Heart left ventricle (tissue), 16 donors: ENCODE measurements around the gene HTT. TPM values are rescaled to one million over a fixed set of nuclear protein-coding genes. Genes with fewer than 3 reads are reported as not detected.

Source experiments
- ATAC-seq, 4 donors: fragments of 200-7000 bp; cut with Tn5 transposase; one replicate each; pipeline ENCODE4 v1.9.1; 2020 to 2022; ENCODE audit warnings: moderate library complexity in 4 of 4, mild to moderate bottlenecking in 3 of 4, moderate number of reproducible peaks in 1 of 4
- DNase-seq, 5 donors: peaks; one replicate each; pipeline ENCODE4 v3.0.0-alpha.2; 2020
- H3K27ac ChIP-seq, 12 donors: fragments of 200-600 bp; sonication (generic) in 4 of 12; one replicate each; pipeline versions ENCODE4 v1.5.0 to v1.8.0; 2016 to 2022; ENCODE audit warnings: mild to moderate bottlenecking in 2 of 12
- H3K27me3 ChIP-seq, 9 donors: fragments of 200-600 bp; sonication (generic) in 2 of 9; one replicate each; pipeline versions ENCODE4 v1.5.1 to v1.8.0; 2016 to 2022; ENCODE audit warnings: mild to moderate bottlenecking in 3 of 9
- H3K36me3 ChIP-seq, 9 donors: fragments of 200-600 bp; sonication (generic) in 2 of 9; one replicate each; pipeline versions ENCODE4 v1.5.0 to v1.8.0; 2018 to 2022; ENCODE audit warnings: mild to moderate bottlenecking in 2 of 9
- H3K4me1 ChIP-seq, 12 donors: fragments of 200-600 bp; sonication (generic) in 4 of 12; one replicate each; pipeline versions ENCODE4 v1.5.0 to v1.8.0; 2016 to 2022; ENCODE audit warnings: mild to moderate bottlenecking in 3 of 12
- H3K4me3 ChIP-seq, 12 donors: fragments of 200-600 bp; sonication (generic) in 4 of 12; one replicate each; pipeline versions ENCODE4 v1.5.0 to v1.8.0; 2017 to 2022; ENCODE audit warnings: mild to moderate bottlenecking in 9 of 12, moderate library complexity in 4 of 12
- H3K9me3 ChIP-seq, 12 donors: fragments of 200-600 bp; sonication (generic) in 4 of 12; one replicate each; pipeline versions ENCODE4 v1.5.0 to v1.8.0; 2016 to 2022; ENCODE audit warnings: mild to moderate bottlenecking in 1 of 12
- CTCF ChIP-seq, 12 donors: fragments of 200-600 bp; sonication (generic) in 4 of 12; IDR thresholded peaks; one replicate each; pipeline versions ENCODE4 v1.5.0 to v1.8.0; 2018 to 2022; ENCODE audit warnings: antibody characterized with exemption in 12 of 12, mild to moderate bottlenecking in 5 of 12
- POLR2A ChIP-seq, 2 donors: fragments of 450-650 bp; IDR thresholded peaks; one replicate each; pipeline ENCODE4 v1.6.1; 2017; ENCODE audit warnings: antibody characterized with exemption in 2 of 2, mild to moderate bottlenecking in 2 of 2, moderate library complexity in 2 of 2
- WGBS, 4 donors: extraction: QIAGEN DNeasy Blood & Tissue Kit in 2 of 4; methylation state at CpG; one replicate each; pipeline versions ENCODE4 v1.1.5 to v1.1.7; 2013 to 2018; 5-methylcytosine and 5-hydroxymethylcytosine counted together
- intact Hi-C, 10 donors: fragments of 100-400 bp; cut with DNase I; formaldehyde crosslinking; loops; one replicate each; pipeline versions ENCODE4 v1.11.1 to v1.14.2; 2022
- polyA plus RNA-seq, 2 donors: library from polyadenylated mRNA; stranded (reverse); fragments of 200-250 nt; gene quantifications; one replicate each; pipeline ENCODE4 v1.2.3, GENCODE V29; 2013
- total RNA-seq, 9 donors: library from RNA; depleted of rRNA in 2 of 9; stranded (reverse); fragments of >200 nt in 2 of 9; fragmentation: NEBNext Ultra II Directional in 3 of 9; extraction: Animal tissue kit (Norgen Biotek cat#: 25700) in 3 of 9; gene quantifications; one replicate each; pipeline versions ENCODE4 v1.1.0 to v1.2.4, GENCODE V29; 2016 to 2023
- donor health status: ischemic (EF 13 %, LVEDD 7.1; RV severe dilation, severe dysfunction).
- donor health status: healthy with polysubstance abuse.
- donor health status: DM: no; HTN: yes; CAD: no.
- donor health status: DM: no; HTN: no; CAD: no.
- donor health status: ischemic (EF 25% LVEDD 6.9; RV normal size, moderate dysfunction).
- donor health status: ischemic (EF 25% LVEDD 5.7; RV mildly dilated, moderate dysfunction).
- donor health status: healthy.
- donor health status: DM: yes; HTN: yes; CAD: no.
- donor health status: ischemic (EF 35%, LVEDD 5.7; RV mildly dilated, moderate dysfunction).
- donor health status: nonischemic (EF 11% LVEDD 7.7; RV severe dilation, severe dysfunction).
- donor health status: DM: yes; HTN: yes; CAD: no.
- donor health status: PGD.
- donor health status: ischemic (EF 29% LVEDD 5.4; RV normal size, mild dysfunction).
- donor health status: nonischemic (EF 23%, LVEDD 6.1; RV moderate dilation, normal function).

HTT gene
- total and polyA plus RNA-seq, 11 donors, result 13.9 to 122 (median 25.1) TPM

GRCh38 chr4:3238721-3239120 is 164.2 kb downstream of the HTT start:
- DNase-seq, result peak in 1 of 5 donors; percentile 28
- Histone ChIP-seq H3K36me3 (peaks cover 0 to 84% (median 68%) of the 10 kb centered on the region in 9 donors), H3K4me3 (no peak overlapping the region), H3K9me3 (no peaks in the 10 kb centered on the region), H3K27ac (no peak overlapping the region), H3K4me1 (peaks cover 0 to 4% (median 0%) of the 10 kb centered on the region in 12 donors), H3K27me3 (no peaks in the 10 kb centered on the region)
- no peak for ATAC-seq
- no peak for TF ChIP-seq POLR2A (IDR thresholded peaks at IDR 0.05)
- TF ChIP-seq CTCF (IDR thresholded peaks at IDR 0.05), result no peak
- 70 to 82% (median 77%) methylated on average over 8 to 18 of the region's 18 CpGs for WGBS, 4 donors
- intact Hi-C loops, result no loop called here

- TF ChIP-seq CTCF (IDR thresholded peaks at IDR 0.05), result no peak
- Histone ChIP-seq H3K9me3 (no peaks in the 10 kb centered on the region), H3K27me3 (no peaks in the 10 kb centered on the region), H3K36me3 (peaks cover 0 to 78% (median 62%) of the 10 kb centered on the region in 9 donors), H3K4me3 (no peak overlapping the region), H3K4me1 (peaks cover 0 to 1% (median 0%) of the 10 kb centered on the region in 12 donors), H3K27ac (no peak overlapping the region)
- 93 to 98% (median 95%) methylated on average over 9 to 11 of the region's 11 CpGs for WGBS, 4 donors
- ATAC-seq (no peak), DNase-seq (peak in 1 of 5 donors; percentile 43)
- intact Hi-C loops, result no loop called here
Observed at GRCh38 chr4:3239303-3239702, 164.8 kb downstream of the HTT start.

- no peaks in the 10 kb centered on the region for H3K4me1 ChIP-seq
- no peak overlapping the region for H3K4me3 ChIP-seq
- peaks cover 0 to 70% (median 52%) of the 10 kb centered on the region in 9 donors for H3K36me3 ChIP-seq
- H3K27me3 ChIP-seq, result no peaks in the 10 kb centered on the region
- no peak for DNase-seq
- 92 to 96% (median 94%) methylated on average over 28 to 29 of the region's 29 CpGs for WGBS, 4 donors
- no peaks in the 10 kb centered on the region for H3K9me3 ChIP-seq
- no peak overlapping the region for H3K27ac ChIP-seq
- TF ChIP-seq POLR2A (IDR thresholded peaks at IDR 0.05), result no peak
- no peak for TF ChIP-seq CTCF (IDR thresholded peaks at IDR 0.05)
- ATAC-seq, result no peak
- intact Hi-C loops, result no loop called here
Observed at GRCh38 chr4:3239998-3240920, 165.8 kb downstream of the HTT start.

GRCh38 chr4:3240936-3241522 is 166.5 kb downstream of the HTT start:
- TF ChIP-seq CTCF (IDR thresholded peaks at IDR 0.05), result no peak
- no peak for TF ChIP-seq POLR2A (IDR thresholded peaks at IDR 0.05)
- Histone ChIP-seq H3K27me3 (no peaks in the 10 kb centered on the region), H3K9me3 (no peaks in the 10 kb centered on the region), H3K4me1 (no peaks in the 10 kb centered on the region), H3K36me3 (peaks cover 0 to 62% (median 45%) of the 10 kb centered on the region in 9 donors), H3K27ac (peak overlapping the region in 1 of 12 donors; percentile 46), H3K4me3 (no peak overlapping the region)
- ATAC-seq, result no peak
- 68 to 86% (median 85%) methylated on average over 12 to 13 of the region's 13 CpGs for WGBS, 4 donors
- no peak for DNase-seq
- intact Hi-C loops, result no loop called here
